ENCODE results near the gene CSH2.

DNA sequence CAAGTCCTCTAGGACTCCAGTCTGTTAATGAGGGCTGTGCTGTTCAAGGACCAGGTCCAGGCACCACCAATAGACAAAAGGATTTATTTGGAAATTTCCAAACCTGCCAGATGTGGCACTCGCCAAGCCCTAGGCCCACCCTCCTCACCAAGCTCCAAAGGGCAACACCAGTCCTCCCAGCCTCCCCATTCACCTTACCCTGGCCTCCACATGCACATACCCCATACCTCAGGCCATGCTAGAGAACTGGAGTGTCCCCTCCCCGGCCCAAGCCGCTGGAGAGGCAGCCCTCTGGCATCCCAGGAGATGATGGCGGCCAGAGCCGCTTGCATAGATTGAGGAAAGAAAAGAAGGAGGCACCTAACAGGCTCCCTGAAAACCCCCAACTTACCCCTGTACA lies 41.5 kb downstream of the CSH2 start:
- TF ChIP-seq, protein P1, sequence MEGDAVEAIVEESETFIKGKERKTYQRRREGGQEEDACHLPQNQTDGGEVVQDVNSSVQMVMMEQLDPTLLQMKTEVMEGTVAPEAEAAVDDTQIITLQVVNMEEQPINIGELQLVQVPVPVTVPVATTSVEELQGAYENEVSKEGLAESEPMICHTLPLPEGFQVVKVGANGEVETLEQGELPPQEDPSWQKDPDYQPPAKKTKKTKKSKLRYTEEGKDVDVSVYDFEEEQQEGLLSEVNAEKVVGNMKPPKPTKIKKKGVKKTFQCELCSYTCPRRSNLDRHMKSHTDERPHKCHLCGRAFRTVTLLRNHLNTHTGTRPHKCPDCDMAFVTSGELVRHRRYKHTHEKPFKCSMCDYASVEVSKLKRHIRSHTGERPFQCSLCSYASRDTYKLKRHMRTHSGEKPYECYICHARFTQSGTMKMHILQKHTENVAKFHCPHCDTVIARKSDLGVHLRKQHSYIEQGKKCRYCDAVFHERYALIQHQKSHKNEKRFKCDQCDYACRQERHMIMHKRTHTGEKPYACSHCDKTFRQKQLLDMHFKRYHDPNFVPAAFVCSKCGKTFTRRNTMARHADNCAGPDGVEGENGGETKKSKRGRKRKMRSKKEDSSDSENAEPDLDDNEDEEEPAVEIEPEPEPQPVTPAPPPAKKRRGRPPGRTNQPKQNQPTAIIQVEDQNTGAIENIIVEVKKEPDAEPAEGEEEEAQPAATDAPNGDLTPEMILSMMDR (IDR thresholded peaks at IDR 0.05) = no peak
- TF ChIP-seq ZFX (IDR thresholded peaks at IDR 0.05; ENCODE audit: borderline replicate concordance) = no peak
